MCF 10A (cell line): ENCODE data around the gene RASIP1. TPM values are rescaled to one million over a fixed set of nuclear protein-coding genes. Genes with fewer than 3 reads are reported as not detected.
"Not testable (repeated sequence)": the region's sequence is repeated elsewhere in the genome, so short reads cannot be mapped to it uniquely, and the experiment has no call there.

ENCODE experiments used
- BruUV-seq: library from RNA; stranded (reverse); fragments of 400-500 nt; replicated peaks from 2 replicates; lab custom pipeline; 2021; lab: Mats Ljungman, UMichigan
- CTCF ChIA-PET: fragments of 300-600 bp; sonication (Branson Sonifier 250); formaldehyde crosslinking; extraction: SDS; loops from one replicate; lab custom pipeline; 2021; ENCODE audit warnings: antibody characterized with exemption, inconsistent platforms; lab: Yijun Ruan, JAX
- POLR2A ChIA-PET: fragments of 300-600, 350-650 bp; sonication (Branson Sonifier 250); formaldehyde crosslinking; extraction: SDS; loops from one replicate; lab custom pipeline; 2020; ENCODE audit warnings: antibody characterized with exemption, inconsistent platforms; lab: Yijun Ruan, JAX
- DNase-seq: peaks from one replicate; pipeline ENCODE4 v3.0.0-alpha.2; 2018; ENCODE audit not compliant: unreplicated experiment
- H3K27ac Mint-ChIP-seq: one replicate; pipeline ENCODE4 v1.8.0; 2022; ENCODE audit warnings: mild to moderate bottlenecking, low read depth, mixed read lengths; ENCODE audit not compliant: unreplicated experiment
- H3K27me3 Mint-ChIP-seq: one replicate; pipeline ENCODE4 v1.8.0; 2022; ENCODE audit warnings: mixed read lengths; ENCODE audit not compliant: insufficient read depth, unreplicated experiment
- H3K36me3 Mint-ChIP-seq: one replicate; pipeline ENCODE4 v1.8.0; 2022; ENCODE audit warnings: mild to moderate bottlenecking, moderate library complexity, mixed read lengths; ENCODE audit not compliant: insufficient read depth, unreplicated experiment
- H3K4me1 Mint-ChIP-seq: one replicate; pipeline ENCODE4 v1.8.0; 2022; ENCODE audit warnings: mixed read lengths; ENCODE audit not compliant: insufficient read depth, unreplicated experiment
- H3K4me3 Mint-ChIP-seq: one replicate; pipeline ENCODE4 v1.8.0; 2022; ENCODE audit warnings: mild to moderate bottlenecking, moderate library complexity, mixed read lengths; ENCODE audit not compliant: unreplicated experiment
- H3K9me3 Mint-ChIP-seq: one replicate; pipeline ENCODE4 v1.8.0; 2022; ENCODE audit warnings: mixed read lengths; ENCODE audit not compliant: unreplicated experiment
- intact Hi-C: fragments of 100-400 bp; cut with micrococcal nuclease; formaldehyde crosslinking; loops from 2 replicates; pipeline ENCODE4 v1.14.1; 2022
- total RNA-seq: library from RNA; stranded (reverse); gene quantifications from 2 replicates; pipeline ENCODE4 v1.2.3, GENCODE V29; 2022
- TF ChIP-seq, protein P1 (sequence below): fragments of 200-600 bp; IDR thresholded peaks from one replicate; pipeline ENCODE4 v1.8.0; 2022; ENCODE audit warnings: antibody characterized with exemption, mild to moderate bottlenecking; ENCODE audit not compliant: unreplicated experiment

RASIP1 gene
- total RNA-seq, 1 experiment from 2014 or later = 1.9 TPM

DNA sequence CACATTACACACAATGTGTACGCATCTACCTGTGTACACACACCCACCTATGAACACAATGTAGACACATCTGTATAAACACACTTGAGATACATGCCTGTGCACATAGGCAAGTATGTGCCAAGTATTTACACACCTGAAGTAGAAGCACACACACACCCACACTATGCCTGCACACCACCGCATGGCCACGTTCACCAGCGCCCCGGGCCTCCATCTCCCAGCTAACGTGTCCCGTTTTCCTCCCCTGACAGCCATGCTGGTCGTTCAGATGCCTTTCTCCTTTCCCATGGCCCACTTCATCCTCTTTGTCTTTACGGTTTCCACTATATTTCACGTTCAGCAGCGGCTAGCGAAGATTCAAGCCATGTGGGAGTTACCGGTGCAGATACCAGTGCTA is 37.7 kb downstream of the RASIP1 start:
- intact Hi-C loops = no loop called here
- no TSS peak for BruUV-seq
- H3K36me3 Mint-ChIP-seq = no peaks in the 10 kb centered on the region
- no peak for DNase-seq
- H3K27ac Mint-ChIP-seq = no peak overlapping the region
- peaks cover 5% of the 10 kb centered on the region for H3K9me3 Mint-ChIP-seq
- H3K4me1 Mint-ChIP-seq = peaks cover 12% of the 10 kb centered on the region
- CTCF ChIA-PET = no interaction called here
- H3K4me3 Mint-ChIP-seq = no peak overlapping the region
- TF ChIP-seq, protein P1, sequence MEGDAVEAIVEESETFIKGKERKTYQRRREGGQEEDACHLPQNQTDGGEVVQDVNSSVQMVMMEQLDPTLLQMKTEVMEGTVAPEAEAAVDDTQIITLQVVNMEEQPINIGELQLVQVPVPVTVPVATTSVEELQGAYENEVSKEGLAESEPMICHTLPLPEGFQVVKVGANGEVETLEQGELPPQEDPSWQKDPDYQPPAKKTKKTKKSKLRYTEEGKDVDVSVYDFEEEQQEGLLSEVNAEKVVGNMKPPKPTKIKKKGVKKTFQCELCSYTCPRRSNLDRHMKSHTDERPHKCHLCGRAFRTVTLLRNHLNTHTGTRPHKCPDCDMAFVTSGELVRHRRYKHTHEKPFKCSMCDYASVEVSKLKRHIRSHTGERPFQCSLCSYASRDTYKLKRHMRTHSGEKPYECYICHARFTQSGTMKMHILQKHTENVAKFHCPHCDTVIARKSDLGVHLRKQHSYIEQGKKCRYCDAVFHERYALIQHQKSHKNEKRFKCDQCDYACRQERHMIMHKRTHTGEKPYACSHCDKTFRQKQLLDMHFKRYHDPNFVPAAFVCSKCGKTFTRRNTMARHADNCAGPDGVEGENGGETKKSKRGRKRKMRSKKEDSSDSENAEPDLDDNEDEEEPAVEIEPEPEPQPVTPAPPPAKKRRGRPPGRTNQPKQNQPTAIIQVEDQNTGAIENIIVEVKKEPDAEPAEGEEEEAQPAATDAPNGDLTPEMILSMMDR = no peak
- POLR2A ChIA-PET = no interaction called here
- no peaks in the 10 kb centered on the region for H3K27me3 Mint-ChIP-seq

DNA sequence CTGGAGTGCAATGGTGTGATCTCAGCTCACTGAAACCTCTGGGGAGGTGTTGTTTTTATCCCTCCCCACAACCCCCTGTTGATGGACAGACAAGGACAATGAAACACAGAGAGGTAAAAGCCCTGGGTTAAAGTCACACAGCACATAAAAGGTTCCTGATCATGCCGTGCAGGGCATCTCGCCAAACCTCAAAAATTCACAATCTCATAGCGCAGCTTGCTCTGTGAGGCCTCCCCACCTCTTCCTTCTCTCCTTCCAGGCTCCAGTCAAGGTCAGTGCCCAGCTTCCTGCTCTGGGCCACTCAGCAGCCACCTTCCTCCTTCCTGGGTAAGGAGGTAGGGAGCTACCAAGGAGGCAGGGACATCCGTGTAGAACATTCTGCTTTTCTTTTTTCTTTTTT is 42.4 kb downstream of the RASIP1 start:
- Mint-ChIP-seq H3K4me1 (peaks cover 12% of the 10 kb centered on the region), H3K27ac (peak overlapping the region; percentile 50), H3K27me3 (no peaks in the 10 kb centered on the region), H3K36me3 (no peaks in the 10 kb centered on the region), H3K9me3 (no peaks in the 10 kb centered on the region), H3K4me3 (no peak overlapping the region)
- ChIA-PET POLR2A (interaction anchor here (1.1 to 1.2 kb wide), 2 partner anchors 17 to 52 kb away, joined by 3 read pairs; partner anchors contain the start of gene CA11), CTCF (no interaction called here)
- intact Hi-C loops = no loop called here
- peak; percentile 75 for DNase-seq
- TF ChIP-seq, protein P1 = no peak
- no TSS peak for BruUV-seq

DNA sequence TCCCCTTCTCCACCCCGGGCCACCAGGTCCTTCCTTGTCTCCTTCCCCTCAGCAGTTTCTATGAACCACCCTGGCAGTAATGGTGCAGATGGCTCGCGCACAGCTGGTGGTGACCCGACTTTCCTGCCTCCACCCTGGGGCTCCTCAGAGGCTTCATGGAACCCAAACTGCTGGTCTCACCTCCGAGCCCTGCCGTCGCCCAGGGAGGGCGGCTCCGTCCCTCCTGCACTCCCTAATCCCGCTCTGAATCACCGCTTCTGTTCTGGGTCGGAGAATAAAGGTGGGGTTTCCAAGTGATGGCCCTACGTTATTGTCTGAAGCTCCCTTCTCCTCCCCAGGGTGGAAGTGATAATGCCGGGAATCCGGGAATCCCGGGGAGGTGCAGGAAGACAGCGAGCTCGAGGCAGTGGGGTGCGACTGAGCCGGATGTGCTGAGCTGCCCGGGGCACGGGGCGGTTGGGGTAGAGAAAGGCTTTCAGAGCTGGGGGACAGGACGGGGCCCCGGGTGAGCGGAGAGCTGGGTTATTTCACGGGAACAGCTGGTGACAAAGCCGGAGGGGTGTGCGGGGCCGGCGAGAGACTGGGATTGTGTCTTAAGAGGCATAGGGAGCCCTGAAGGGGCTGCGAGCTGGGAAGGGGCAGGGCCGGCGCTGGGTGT is 43.9 kb downstream of the RASIP1 start:
- no peaks in the 10 kb centered on the region for H3K27me3 Mint-ChIP-seq
- H3K27ac Mint-ChIP-seq = no peak overlapping the region
- intact Hi-C loops = no loop called here
- TF ChIP-seq, protein P1 = no peak
- BruUV-seq = no TSS peak
- no peak for DNase-seq
- no peaks in the 10 kb centered on the region for H3K36me3 Mint-ChIP-seq
- ChIA-PET CTCF (interaction anchor here (0.6 to 1.9 kb wide), 2 partner anchors 14 to 21 kb away, joined by 5 to 6 read pairs; no protein-coding TSS in a partner anchor), POLR2A (interaction anchor here (0.6 to 1.6 kb wide), 3 partner anchors 18 to 370 kb away, joined by 3 to 5 read pairs (median 4); no protein-coding TSS in a partner anchor)
- peaks cover 12% of the 10 kb centered on the region for H3K4me1 Mint-ChIP-seq
- no peak overlapping the region for H3K4me3 Mint-ChIP-seq
- H3K9me3 Mint-ChIP-seq = no peaks in the 10 kb centered on the region

DNA sequence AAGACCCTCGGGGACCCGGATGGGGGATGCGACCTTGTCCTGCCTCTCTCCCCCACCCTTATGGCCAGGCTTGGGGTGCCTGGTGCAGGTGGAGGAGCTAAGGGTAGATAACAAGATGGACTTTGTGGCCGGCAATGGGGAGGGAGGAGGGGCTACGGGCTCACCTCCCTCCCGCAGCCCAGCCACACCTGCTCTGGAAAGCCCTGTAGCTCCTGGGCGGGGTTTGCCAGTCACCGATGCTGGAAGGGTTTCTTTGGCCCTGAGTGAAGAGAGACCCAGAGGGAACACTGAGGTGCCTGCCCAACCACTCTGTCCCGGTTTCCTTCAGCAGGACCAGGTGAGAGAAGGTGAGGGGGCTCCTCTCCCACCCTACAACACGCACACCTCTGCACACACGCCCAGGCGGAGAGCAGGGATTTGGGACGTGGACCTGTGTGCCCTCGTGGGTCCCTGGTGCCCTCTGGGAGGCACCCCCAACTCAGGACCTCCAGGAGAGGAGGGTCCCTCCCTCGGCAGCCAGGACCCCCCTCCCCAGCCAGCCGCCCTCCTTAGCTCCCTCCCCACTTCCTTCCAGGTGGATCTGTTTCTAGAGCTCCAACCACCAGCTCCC is 44.6 kb downstream of the RASIP1 start, which contains the start of gene FUT2:
Gene FUT2, plus strand, starts transcription at position 229 of the 610 bp plus-strand sequence. CDS start 6,986 bp downstream, outside the sequence.
- CTCF ChIA-PET = interaction anchor here (1.9 kb wide), 1 partner anchor 20 kb away, joined by 5 read pairs; no protein-coding TSS in a partner anchor
- POLR2A ChIA-PET = interaction anchor here (0.7 to 1.6 kb wide), 3 partner anchors 12 to 369 kb away, joined by 3 to 4 read pairs (median 3); no protein-coding TSS in a partner anchor
- TF ChIP-seq, protein P1 = no peak
- no peaks in the 10 kb centered on the region for H3K27me3 Mint-ChIP-seq
- no peak within 1 kb of the TSS for H3K4me3 Mint-ChIP-seq
- peaks cover 12% of the 10 kb centered on the region for H3K4me1 Mint-ChIP-seq
- H3K9me3 Mint-ChIP-seq = no peaks in the 10 kb centered on the region
- intact Hi-C loops = no loop called here
- no TSS peak for BruUV-seq
- H3K27ac Mint-ChIP-seq = no peak within 1 kb of the TSS
- no peak for DNase-seq
- no peaks in the 10 kb centered on the region for H3K36me3 Mint-ChIP-seq

DNA sequence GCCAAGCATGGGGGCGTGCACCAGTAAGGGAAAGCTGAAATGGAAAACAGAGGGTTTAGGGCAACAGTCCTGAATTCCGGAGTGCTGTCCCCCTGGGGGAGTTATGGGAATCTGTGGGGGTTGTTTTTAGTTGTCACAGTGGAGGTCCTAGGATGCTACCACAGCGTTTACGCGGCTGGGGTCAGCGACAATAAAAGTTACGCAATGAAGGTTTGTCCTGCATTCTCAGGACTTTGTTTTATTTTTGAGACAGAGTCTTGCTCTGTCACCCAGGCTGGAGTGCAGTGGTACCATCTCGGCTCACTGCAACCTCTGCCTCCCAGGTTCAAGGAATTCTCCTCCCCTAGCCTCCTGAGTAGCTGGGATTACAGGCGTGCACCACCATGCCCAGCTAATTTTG is 46.8 kb downstream of the RASIP1 start:
- H3K9me3 Mint-ChIP-seq, intact Hi-C loops, H3K27ac Mint-ChIP-seq, H3K4me3 Mint-ChIP-seq, H3K4me1 Mint-ChIP-seq, H3K36me3 Mint-ChIP-seq, BruUV-seq, H3K27me3 Mint-ChIP-seq, DNase-seq: not testable (repeated sequence)
- CTCF ChIA-PET = interaction anchor here (3.2 kb wide), 1 partner anchor 18 kb away, joined by 11 read pairs; no protein-coding TSS in a partner anchor
- POLR2A ChIA-PET = interaction anchor here (0.9 kb wide), 1 partner anchor 17 kb away, joined by 3 read pairs; no protein-coding TSS in a partner anchor
